Adrenal gland (tissue), 12 donors: ENCODE results near the gene WNT5A. TPM values are rescaled to one million over a fixed set of nuclear protein-coding genes. Genes with fewer than 3 reads are reported as not detected.
A peak's percentile ranks its signal among the peaks of the same experiment; 100 is the strongest.
"Not testable (repeated sequence)": the region's sequence is repeated elsewhere in the genome, so short reads cannot be mapped to it uniquely, and the experiment has no call there.

ENCODE experiments used
- DNase-seq, 7 donors: peaks; one replicate each; pipeline ENCODE4 v3.0.0-alpha.2; 2019 to 2020
- H3K27ac ChIP-seq, 5 donors: fragments of 200-600 bp; sonication (generic) in 4 of 5; 1 replicate in 3 of 5; 2 replicates in 2 of 5; pipeline versions ENCODE4 v1.5.1 to v1.8.0; 2016 to 2020; ENCODE audit warnings: mild to moderate bottlenecking in 1 of 5
- H3K27me3 ChIP-seq: fragments of 200-600 bp; 2 replicates; pipeline ENCODE4 v1.8.0; 2021
- H3K36me3 ChIP-seq, 2 donors: fragments of 200-600 bp; replicated peaks in 1 of 2; 1 replicate in 1 of 2; 2 replicates in 1 of 2; pipeline versions ENCODE4 v1.5.1 to v1.8.0; 2018 to 2022
- H3K4me1 ChIP-seq, 2 donors: fragments of 200-600 bp; replicated peaks in 1 of 2; 1 replicate in 1 of 2; 2 replicates in 1 of 2; pipeline versions ENCODE4 v1.5.1 to v1.8.0; 2018 to 2021
- H3K4me3 ChIP-seq, 4 donors: fragments of 200-600 bp; sonication (generic) in 3 of 4; one replicate each; pipeline ENCODE4 v1.5.1; 2016 to 2018
- H3K9me3 ChIP-seq, 3 donors: fragments of 200-600 bp; sonication (generic) in 1 of 3; replicated peaks in 1 of 3; 1 replicate in 2 of 3; 2 replicates in 1 of 3; pipeline versions ENCODE4 v1.5.1 to v1.8.0; 2016 to 2021
- POLR2A ChIP-seq, 2 donors: fragments of 450-650 bp; IDR thresholded peaks; one replicate each; pipeline ENCODE4 v1.6.1; 2017; ENCODE audit warnings: antibody characterized with exemption in 2 of 2, mild to moderate bottlenecking in 2 of 2, moderate library complexity in 1 of 2
- WGBS, 4 donors: extraction: QIAGEN DNeasy Blood & Tissue Kit in 2 of 4; methylation state at CpG; one replicate each; pipeline versions ENCODE4 v1.1.5 to v1.1.7; 2013 to 2017; 5-methylcytosine and 5-hydroxymethylcytosine counted together
- intact Hi-C, 2 donors: fragments of 100-400 bp; cut with DNase I; formaldehyde crosslinking; loops; one replicate each; pipeline versions ENCODE4 v1.14.1 to v1.15.0; 2022 to 2023
- polyA plus RNA-seq, 3 donors: library from polyadenylated mRNA; stranded (reverse); fragments of 200-250 nt in 2 of 3; fragments of 350-450 nt in 1 of 3; fragmentation: Illumina TruSeq in 1 of 3; extraction: RNeasy Lipid Tissue Mini Kit (QIAGEN cat#74804) in 1 of 3; gene quantifications; one replicate each; pipeline ENCODE4 v1.2.3, GENCODE V29; 2013 to 2014
- total RNA-seq, 9 donors: library from RNA; depleted of rRNA in 4 of 9; stranded (reverse); fragments of >200 nt in 4 of 9; fragments of 120-200 nt in 1 of 9; fragmentation: NEBNext Ultra II Directional in 1 of 9; extraction: Animal tissue kit (Norgen Biotek cat#: 25700) in 1 of 9; gene quantifications; one replicate each; pipeline versions ENCODE4 v1.1.0 to v1.2.4, GENCODE V29; 2013 to 2023
- TF ChIP-seq, protein P1 (sequence below), 6 experiments: fragments of 450-650 bp in 4 of 6; fragments of 200-600 bp in 2 of 6; sonication (generic) in 1 of 6; IDR thresholded peaks; 1 replicate in 5 of 6; 2 replicates in 1 of 6; pipeline versions ENCODE4 v1.5.1 to v1.8.0; 2016 to 2021; ENCODE audit warnings: antibody characterized with exemption in 6 of 6, mild to moderate bottlenecking in 2 of 6, moderate library complexity in 1 of 6
- donor health status: healthy with polysubstance abuse.
- donor health status: Bipolar disorder and iron deficiency.
- donor health status: DM: yes; HTN: yes; CAD: no.
- donor health status: DM: no; HTN: no; CAD: no.
- donor health status: DM: no; HTN: no; CAD: no.
- donor health status: DM: yes; HTN: yes; CAD: no.

The WNT5A gene
- total and polyA plus RNA-seq, 12 donors, result 0.54 to 16.2 (median 2.9) TPM

DNA sequence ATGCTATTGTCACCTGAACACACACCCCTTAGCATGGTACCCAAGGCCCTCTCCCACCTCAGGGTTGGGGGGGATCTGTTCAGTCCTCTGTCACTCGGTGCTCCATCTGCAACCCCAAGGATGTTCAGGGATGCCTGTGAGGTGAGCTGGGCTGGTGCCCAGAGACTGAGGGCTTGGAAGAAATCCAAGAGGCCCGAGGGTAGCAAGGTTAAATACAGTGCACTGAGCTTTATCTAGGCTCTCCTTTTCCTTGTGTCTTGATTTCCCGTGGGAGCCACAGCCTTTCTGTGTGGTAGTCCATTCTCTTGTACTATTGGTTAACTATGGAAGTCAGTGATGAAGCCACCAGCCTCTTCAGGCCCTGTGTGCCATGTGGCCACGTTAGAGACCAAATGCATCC, 18.7 kb upstream of the WNT5A start:
- H3K36me3 ChIP-seq, result no peaks in the 10 kb centered on the region
- H3K27me3 ChIP-seq, result peaks cover 9% of the 10 kb centered on the region
- no peak overlapping the region for H3K27ac ChIP-seq
- no peaks in the 10 kb centered on the region for H3K4me1 ChIP-seq
- intact Hi-C loops, result no loop called here
- H3K4me3 ChIP-seq, result no peak overlapping the region
- DNase-seq, result no peak
- H3K9me3 ChIP-seq, result no peaks in the 10 kb centered on the region
- TF ChIP-seq, protein P1, sequence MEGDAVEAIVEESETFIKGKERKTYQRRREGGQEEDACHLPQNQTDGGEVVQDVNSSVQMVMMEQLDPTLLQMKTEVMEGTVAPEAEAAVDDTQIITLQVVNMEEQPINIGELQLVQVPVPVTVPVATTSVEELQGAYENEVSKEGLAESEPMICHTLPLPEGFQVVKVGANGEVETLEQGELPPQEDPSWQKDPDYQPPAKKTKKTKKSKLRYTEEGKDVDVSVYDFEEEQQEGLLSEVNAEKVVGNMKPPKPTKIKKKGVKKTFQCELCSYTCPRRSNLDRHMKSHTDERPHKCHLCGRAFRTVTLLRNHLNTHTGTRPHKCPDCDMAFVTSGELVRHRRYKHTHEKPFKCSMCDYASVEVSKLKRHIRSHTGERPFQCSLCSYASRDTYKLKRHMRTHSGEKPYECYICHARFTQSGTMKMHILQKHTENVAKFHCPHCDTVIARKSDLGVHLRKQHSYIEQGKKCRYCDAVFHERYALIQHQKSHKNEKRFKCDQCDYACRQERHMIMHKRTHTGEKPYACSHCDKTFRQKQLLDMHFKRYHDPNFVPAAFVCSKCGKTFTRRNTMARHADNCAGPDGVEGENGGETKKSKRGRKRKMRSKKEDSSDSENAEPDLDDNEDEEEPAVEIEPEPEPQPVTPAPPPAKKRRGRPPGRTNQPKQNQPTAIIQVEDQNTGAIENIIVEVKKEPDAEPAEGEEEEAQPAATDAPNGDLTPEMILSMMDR (IDR thresholded peaks at IDR 0.05), result no peak
- no peak for TF ChIP-seq POLR2A (IDR thresholded peaks at IDR 0.05)
- WGBS, 4 donors, result 47 to 60% (median 55%) methylated on average over 4 of the region's 4 CpGs

DNA sequence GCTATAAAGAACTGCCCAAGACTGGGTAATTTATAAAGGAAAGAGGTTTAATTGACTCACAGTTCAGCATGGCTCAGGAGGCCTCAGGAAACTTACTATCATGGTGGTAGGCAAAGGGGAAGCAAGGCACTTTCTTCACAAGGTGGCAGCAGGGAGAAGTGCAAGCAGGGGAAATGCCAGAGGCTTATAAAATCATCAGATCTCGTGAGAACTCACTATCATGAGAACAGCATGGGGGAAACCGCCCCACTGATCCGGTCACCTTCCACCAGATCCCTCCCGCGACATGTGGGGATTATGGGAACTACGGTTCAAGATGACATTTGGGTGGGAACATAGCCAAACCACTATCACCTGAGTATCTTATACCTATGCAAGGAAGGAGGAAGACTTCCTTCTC, 18.0 kb upstream of the WNT5A start:
- 67 to 68% (median 68%) methylated on average over 6 of the region's 6 CpGs for WGBS, 4 donors
- H3K4me3 ChIP-seq, H3K9me3 ChIP-seq, H3K27me3 ChIP-seq, intact Hi-C loops, H3K27ac ChIP-seq, H3K4me1 ChIP-seq, H3K36me3 ChIP-seq: not testable (repeated sequence)
- DNase-seq, result peak in 1 of 7 donors; percentile 27
- TF ChIP-seq, protein P1 (IDR thresholded peaks at IDR 0.05), result peak in 2 of 6 experiments; percentile 15 to 33

DNA sequence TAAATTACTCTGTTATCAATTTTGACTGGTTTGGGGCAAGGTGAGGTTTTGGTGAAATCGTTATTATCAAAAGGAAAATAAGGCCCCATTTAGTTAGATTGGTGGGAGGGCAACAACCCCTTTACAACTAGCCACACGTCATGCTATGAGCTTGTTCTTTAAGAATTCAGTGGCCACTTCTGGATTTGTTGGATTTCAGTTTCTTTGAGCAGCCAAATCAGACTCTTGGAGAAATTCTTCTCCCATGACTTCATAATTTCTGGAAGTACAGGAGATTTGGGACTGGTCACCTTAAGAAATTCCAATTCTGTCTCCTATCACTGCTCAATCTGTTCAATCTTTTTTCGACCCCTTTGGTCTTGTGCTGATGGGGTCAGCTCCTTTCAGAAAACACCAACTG, 14.8 kb upstream of the WNT5A start:
- Histone ChIP-seq H3K4me1 (no peaks in the 10 kb centered on the region), H3K4me3 (no peak overlapping the region), H3K27ac (no peak overlapping the region), H3K9me3 (no peaks in the 10 kb centered on the region), H3K36me3 (no peaks in the 10 kb centered on the region), H3K27me3 (peaks cover 12% of the 10 kb centered on the region)
- DNase-seq, result no peak
- TF ChIP-seq, protein P1 (IDR thresholded peaks at IDR 0.05), result no peak
- no peak for TF ChIP-seq POLR2A (IDR thresholded peaks at IDR 0.05)
- WGBS, 4 donors, result 77 to 93% (median 87%) methylated on average over 3 of the region's 3 CpGs
- intact Hi-C loops, result no loop called here

DNA sequence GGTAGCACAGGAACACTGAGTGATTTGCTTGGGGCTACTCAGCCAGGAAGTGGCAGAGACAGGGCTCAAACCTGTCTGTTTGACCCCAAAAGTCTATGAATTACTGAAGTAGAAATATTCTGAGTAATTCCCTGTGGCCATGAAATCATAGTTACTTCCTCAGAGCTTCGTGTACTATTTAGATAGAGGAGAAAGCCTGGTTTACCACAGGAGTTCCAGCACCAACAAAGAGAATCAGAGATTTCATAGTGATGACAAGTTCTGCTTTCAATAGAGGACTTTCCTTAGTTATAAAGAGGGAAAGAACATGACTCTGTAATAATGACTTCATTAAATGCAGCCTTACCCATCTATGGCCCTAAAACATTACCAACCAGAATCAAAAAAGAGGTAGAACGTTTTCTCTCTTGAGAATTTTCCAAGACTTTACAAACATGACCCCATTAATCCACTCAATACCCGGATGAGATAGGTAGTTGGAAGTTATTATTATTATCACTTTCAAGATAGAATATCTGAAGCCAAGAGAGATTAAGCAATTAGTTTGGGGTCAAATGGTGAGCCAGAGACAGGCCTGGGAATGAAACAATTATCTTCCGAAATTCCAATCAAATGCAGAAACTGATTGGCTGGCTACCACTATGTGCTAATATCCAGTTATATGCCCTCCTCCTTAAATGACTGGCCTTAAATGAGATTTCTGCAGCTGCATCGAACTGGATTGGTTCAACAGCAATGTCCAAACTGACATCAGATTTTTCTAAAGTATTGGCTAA, 13.6 kb upstream of the WNT5A start:
- no peak for DNase-seq
- Histone ChIP-seq H3K27ac (no peak overlapping the region), H3K4me1 (no peaks in the 10 kb centered on the region), H3K36me3 (no peaks in the 10 kb centered on the region), H3K9me3 (no peaks in the 10 kb centered on the region), H3K27me3 (peaks cover 12% of the 10 kb centered on the region), H3K4me3 (no peak overlapping the region)
- intact Hi-C loops, result no loop called here
- TF ChIP-seq, protein P1 (IDR thresholded peaks at IDR 0.05), result no peak
- no peak for TF ChIP-seq POLR2A (IDR thresholded peaks at IDR 0.05)
- WGBS, 4 donors, result 53 to 73% (median 69%) methylated on average over 5 of the region's 5 CpGs
